Esophagus squamous epithelium (tissue), 4 donors: ENCODE results near the gene TANC1.

Experiments
- CTCF ChIP-seq, 6 experiments: fragments of 450-650 bp in 4 of 6; fragments of 200-600 bp in 2 of 6; sonication (generic) in 2 of 6; IDR thresholded peaks; one replicate each; pipeline ENCODE4 v1.5.1; 2016 to 2019; ENCODE audit warnings: antibody characterized with exemption in 6 of 6, mild to moderate bottlenecking in 4 of 6, moderate library complexity in 4 of 6
- POLR2A ChIP-seq, 4 donors: fragments of 450-650 bp; IDR thresholded peaks; one replicate each; pipeline ENCODE4 v1.6.1; 2017; ENCODE audit warnings: antibody characterized with exemption in 4 of 4, mild to moderate bottlenecking in 4 of 4, moderate library complexity in 3 of 4

- TF ChIP-seq CTCF (IDR thresholded peaks at IDR 0.05) = no peak
- TF ChIP-seq POLR2A (IDR thresholded peaks at IDR 0.05) = no peak
These were observed 251.1 kb downstream of the TANC1 start for GRCh38 chr2:159219394-159219998.
